H1 (cell line): ENCODE data around the gene MARCHF10. TPM values are rescaled to one million over a fixed set of nuclear protein-coding genes. Genes with fewer than 3 reads are reported as not detected.

Experiments
- CTCF ChIA-PET: fragments of 300-600 bp; sonication (Branson Sonifier 250); formaldehyde crosslinking; loops from one replicate; lab custom pipeline; 2021; ENCODE audit not compliant: partially characterized antibody; lab: Charles Lee
- POLR2A ChIA-PET: fragments of 300-600 bp; sonication (Branson Sonifier 250); formaldehyde crosslinking; loops from one replicate; lab custom pipeline; 2021; ENCODE audit warnings: inconsistent platforms; ENCODE audit not compliant: partially characterized antibody; lab: Charles Lee
- DNase-seq, 2 experiments: peaks; one replicate each; pipeline versions ENCODE4 v3.0.0 to v3.0.0-alpha.2; 2010 to 2022; ENCODE audit warnings: low spot score in 2 of 2, low read depth in 1 of 2, mixed read lengths in 1 of 2
- FAIRE-seq: peaks from 2 replicates; lab custom pipeline; 2011; peaks lifted over from hg19 to GRCh38; lab: Jason Lieb, UNC
- H2AFZ ChIP-seq: 2 replicates; pipeline ENCODE4 v1.8.1; 2012; ENCODE audit warnings: low read length, inconsistent platforms
- H2AK5ac ChIP-seq: 2 replicates; pipeline ENCODE4 v1.6.1; 2013; ENCODE audit warnings: low read depth, low read length
- H2BK120ac ChIP-seq: replicated peaks from 2 replicates; pipeline ENCODE3; 2013; ENCODE audit warnings: low read depth, low read length, inconsistent platforms
- H2BK12ac ChIP-seq: 2 replicates; pipeline ENCODE4 v1.6.1; 2013; ENCODE audit warnings: low read depth, low read length
- H2BK15ac ChIP-seq: 2 replicates; pipeline ENCODE4 v1.6.1; 2013; ENCODE audit warnings: low read length
- H2BK20ac ChIP-seq: 2 replicates; pipeline ENCODE4 v1.6.1; 2013; ENCODE audit warnings: low read length
- H2BK5ac ChIP-seq: 2 replicates; pipeline ENCODE4 v1.6.1; 2013; ENCODE audit warnings: low read depth, low read length
- H3K14ac ChIP-seq: 2 replicates; pipeline ENCODE4 v1.6.1; 2013; ENCODE audit warnings: inconsistent platforms; ENCODE audit not compliant: insufficient read length
- H3K18ac ChIP-seq: 2 replicates; pipeline ENCODE4 v1.6.1; 2013; ENCODE audit warnings: low read length; ENCODE audit errors: extremely low read depth
- H3K23ac ChIP-seq: 2 replicates; pipeline ENCODE4 v1.6.1; 2013; ENCODE audit warnings: inconsistent platforms; ENCODE audit not compliant: insufficient read length
- H3K23me2 ChIP-seq: 2 replicates; pipeline ENCODE4 v1.6.1; 2013; ENCODE audit warnings: low read depth, low read length
- H3K27ac ChIP-seq: 2 replicates; pipeline ENCODE4 v1.6.1; 2011; ENCODE audit warnings: low read depth, low read length, inconsistent platforms
- H3K27me3 ChIP-seq, 4 experiments: replicated peaks in 1 of 4; 1 replicate in 1 of 4; 2 replicates in 3 of 4; pipeline versions ENCODE4 v1.6.1 to v1.8.1; 2011 to 2013; ENCODE audit warnings: low read length in 3 of 4, mild to moderate bottlenecking in 3 of 4, inconsistent platforms in 2 of 4, mixed read lengths in 2 of 4, moderate library complexity in 1 of 4; ENCODE audit not compliant: control insufficient read depth in 3 of 4, insufficient read depth in 3 of 4; ENCODE audit errors: extremely low read depth in 1 of 4
- H3K36me3 ChIP-seq, 4 experiments: 2 replicates each; pipeline versions ENCODE4 v1.6.1 to v1.8.1; 2011 to 2013; ENCODE audit warnings: mild to moderate bottlenecking in 4 of 4, low read length in 3 of 4, moderate library complexity in 2 of 4, control low read depth in 1 of 4, inconsistent platforms in 1 of 4; ENCODE audit not compliant: insufficient read depth in 4 of 4, control insufficient read depth in 2 of 4
- H3K4ac ChIP-seq: replicated peaks from 2 replicates; pipeline ENCODE3; 2013; ENCODE audit warnings: low read length, low read depth, mixed read lengths, inconsistent platforms; ENCODE audit not compliant: insufficient read length
- H3K4me1 ChIP-seq, 4 experiments: replicated peaks in 1 of 4; 1 replicate in 1 of 4; 2 replicates in 3 of 4; pipeline versions ENCODE4 v1.6.1 to v1.8.1; 2011 to 2013; ENCODE audit warnings: low read length in 3 of 4, inconsistent platforms in 2 of 4, mixed read lengths in 1 of 4; ENCODE audit not compliant: insufficient read depth in 4 of 4, control insufficient read depth in 3 of 4
- H3K4me2 ChIP-seq, 2 experiments: 2 replicates each; pipeline versions ENCODE4 v1.6.1 to v1.8.1; 2011 to 2013; ENCODE audit warnings: low read depth in 2 of 2, low read length in 2 of 2, control low read depth in 1 of 2, inconsistent platforms in 1 of 2, mild to moderate bottlenecking in 1 of 2; ENCODE audit not compliant: insufficient read depth in 1 of 2
- H3K4me3 ChIP-seq, 4 experiments: fragments of 200-600, 300-600 bp in 1 of 4; sonication (generic), shearing (Covaris generic), sonication (Bioruptor Twin) in 1 of 4; 2 replicates each; pipeline versions ENCODE4 v1.5.1 to v1.8.1; 2011 to 2016; ENCODE audit warnings: low read length in 4 of 4, low read depth in 3 of 4, control low read depth in 2 of 4, inconsistent platforms in 2 of 4, mild to moderate bottlenecking in 2 of 4, mixed read lengths in 1 of 4, moderate library complexity in 1 of 4; ENCODE audit not compliant: insufficient read depth in 2 of 4; ENCODE audit errors: extremely low read depth in 1 of 4
- H3K56ac ChIP-seq: replicated peaks from 2 replicates; pipeline ENCODE3; 2013; ENCODE audit warnings: low read depth, mild to moderate bottlenecking, mixed read lengths, low read length, inconsistent platforms; ENCODE audit not compliant: insufficient read length
- H3K79me1 ChIP-seq: 2 replicates; pipeline ENCODE4 v1.6.1; 2013; ENCODE audit warnings: low read depth, low read length, control low read depth
- H3K79me2 ChIP-seq, 2 experiments: 2 replicates each; pipeline versions ENCODE4 v1.6.1 to v1.8.1; 2012 to 2013; ENCODE audit warnings: low read length in 2 of 2, mild to moderate bottlenecking in 2 of 2, inconsistent platforms in 1 of 2; ENCODE audit not compliant: insufficient read depth in 2 of 2, control insufficient read depth in 1 of 2
- H3K9ac ChIP-seq, 4 experiments: replicated peaks in 1 of 4; 1 replicate in 1 of 4; 2 replicates in 3 of 4; pipeline versions ENCODE4 v1.6.1 to v1.8.1; 2011 to 2013; ENCODE audit warnings: low read depth in 3 of 4, low read length in 3 of 4, control low read depth in 2 of 4, mild to moderate bottlenecking in 2 of 4, moderate library complexity in 2 of 4, inconsistent platforms in 1 of 4; ENCODE audit errors: extremely low read depth in 1 of 4
- H3K9me3 ChIP-seq, 2 experiments: 2 replicates each; pipeline versions ENCODE4 v1.6.1 to v1.8.1; 2012 to 2013; ENCODE audit warnings: mild to moderate bottlenecking in 2 of 2, moderate library complexity in 2 of 2, control low read depth in 1 of 2, inconsistent platforms in 1 of 2, low read depth in 1 of 2, low read length in 1 of 2, mixed read lengths in 1 of 2; ENCODE audit not compliant: insufficient read depth in 2 of 2
- H4K20me1 ChIP-seq, 2 experiments: replicated peaks in 1 of 2; 2 replicates each; pipeline versions ENCODE3 to v1.8.1; 2011 to 2013; ENCODE audit warnings: inconsistent platforms in 2 of 2, low read length in 2 of 2, mild to moderate bottlenecking in 1 of 2; ENCODE audit not compliant: insufficient read depth in 2 of 2, control insufficient read depth in 1 of 2
- H4K5ac ChIP-seq: 2 replicates; pipeline ENCODE4 v1.6.1; 2013; ENCODE audit warnings: low read length, low read depth, mixed read lengths, inconsistent platforms; ENCODE audit not compliant: insufficient read length
- H4K8ac ChIP-seq: 2 replicates; pipeline ENCODE4 v1.8.0; 2013; ENCODE audit warnings: mild to moderate bottlenecking, moderate library complexity, low read length, inconsistent platforms; ENCODE audit not compliant: insufficient read depth; ENCODE audit errors: extremely low read depth
- H4K91ac ChIP-seq: replicated peaks from 2 replicates; pipeline ENCODE3; 2013; ENCODE audit warnings: low read length, mixed read lengths, inconsistent platforms; ENCODE audit not compliant: insufficient read length
- ASH2L ChIP-seq: fragments of 200-600, 300-600 bp; sonication (generic); IDR thresholded peaks from one replicate; pipeline ENCODE4 v1.7.1; 2017; ENCODE audit warnings: low read length
- CHD1 ChIP-seq: IDR thresholded peaks from 2 replicates; pipeline ENCODE4 v1.6.1; 2012; ENCODE audit warnings: low read depth, low read length, improper control_type of control experiment
- CTBP2 ChIP-seq: IDR thresholded peaks from 2 replicates; pipeline ENCODE4 v1.7.0; 2011; ENCODE audit warnings: borderline replicate concordance, mild to moderate bottlenecking, moderate library complexity, mixed read lengths, low read length; ENCODE audit not compliant: insufficient read depth, insufficient read length
- EGR1 ChIP-seq: IDR thresholded peaks from 2 replicates; pipeline ENCODE4 v1.6.1; 2011; ENCODE audit warnings: low read depth, low read length, borderline replicate concordance
- GABPA ChIP-seq: IDR thresholded peaks from 2 replicates; pipeline ENCODE4 v1.6.1; 2011; ENCODE audit warnings: mild to moderate bottlenecking, low read length, moderate library complexity, borderline replicate concordance; ENCODE audit not compliant: insufficient read depth
- KDM4A ChIP-seq: IDR thresholded peaks from one replicate; pipeline ENCODE4 v1.7.1; 2012; ENCODE audit warnings: low read depth, mild to moderate bottlenecking, moderate library complexity, low read length, inconsistent platforms; ENCODE audit not compliant: severe bottlenecking
- KDM5A ChIP-seq: fragments of 200-600 bp; IDR thresholded peaks from 2 replicates; pipeline ENCODE4 v1.7.1; 2012; ENCODE audit warnings: mild to moderate bottlenecking, low read length, inconsistent platforms, mixed read lengths
- RXRA ChIP-seq: IDR thresholded peaks from 2 replicates; pipeline ENCODE4 v1.6.1; 2011; ENCODE audit warnings: low read depth, mild to moderate bottlenecking, low read length, moderate library complexity; ENCODE audit not compliant: insufficient read depth
- SIRT6 ChIP-seq: IDR thresholded peaks from one replicate; pipeline ENCODE4 v1.7.1; 2012; ENCODE audit warnings: low read length, inconsistent platforms
- SP1 ChIP-seq: IDR thresholded peaks from 2 replicates; pipeline ENCODE4 v1.6.1; 2011; ENCODE audit warnings: low read depth, low read length
- SP2 ChIP-seq: IDR thresholded peaks from 2 replicates; pipeline ENCODE4 v1.6.1; 2012; ENCODE audit warnings: mild to moderate bottlenecking, low read length, inconsistent platforms
- TEAD4 ChIP-seq: IDR thresholded peaks from 2 replicates; pipeline ENCODE4 v1.6.1; 2012; ENCODE audit warnings: low read depth, low read length, inconsistent platforms, mixed read lengths
- ZNF274 ChIP-seq: IDR thresholded peaks from 2 replicates; pipeline ENCODE4 v1.7.0; 2012; ENCODE audit warnings: low read length, borderline replicate concordance; ENCODE audit errors: extremely low read depth
- WGBS, 2 experiments: shearing (Covaris generic) in 1 of 2; methylation state at CpG; one replicate each; pipeline versions ENCODE4 v1.1.6 to v1.1.7; 2013 to 2015; ENCODE audit warnings: low lambda C conversion rate in 2 of 2, mixed read lengths in 2 of 2, inconsistent platforms in 1 of 2, low coverage in 1 of 2, missing lambda C conversion rate in 1 of 2; ENCODE audit not compliant: insufficient replicate concordance in 2 of 2, insufficient coverage in 1 of 2, insufficient read length in 1 of 2; ENCODE audit errors: extremely low coverage in 1 of 2, missing lambda C conversion rate in 1 of 2; 5-methylcytosine and 5-hydroxymethylcytosine counted together
- polyA plus RNA-seq, 7 experiments: library from polyadenylated mRNA; depleted of rRNA in 3 of 7; stranded (reverse) in 5 of 7; unstranded in 2 of 7; fragments of >200 nt in 5 of 7; fragments of 200-250 nt in 2 of 7; gene quantifications; 1 replicate in 5 of 7; 2 replicates in 1 of 7; 4 replicates in 1 of 7; pipeline versions ENCODE4 v1.2.1 to v1.2.3, GENCODE V29; 2011 to 2013; ENCODE audit warnings: missing spikeins in 2 of 7, mixed read lengths in 2 of 7
- total RNA-seq: library from RNA; stranded (reverse); fragmentation: NEBNext Ultra II Directional; extraction: Animal tissue kit (Norgen Biotek cat#: 25700); gene quantifications from 2 replicates; pipeline ENCODE4 v1.2.1, GENCODE V29; 2021
- TF ChIP-seq, protein P1 (sequence below): IDR thresholded peaks from 2 replicates; pipeline ENCODE4 v1.6.1; 2011; ENCODE audit warnings: low read depth, mild to moderate bottlenecking, low read length; ENCODE audit not compliant: insufficient read depth

MARCHF10 gene
- total and polyA plus RNA-seq, 2 of the 8 experiments (the other 6 are each of a cell fraction or from before 2014, with no cell fraction given), result 0.48 to 0.73 TPM

DNA sequence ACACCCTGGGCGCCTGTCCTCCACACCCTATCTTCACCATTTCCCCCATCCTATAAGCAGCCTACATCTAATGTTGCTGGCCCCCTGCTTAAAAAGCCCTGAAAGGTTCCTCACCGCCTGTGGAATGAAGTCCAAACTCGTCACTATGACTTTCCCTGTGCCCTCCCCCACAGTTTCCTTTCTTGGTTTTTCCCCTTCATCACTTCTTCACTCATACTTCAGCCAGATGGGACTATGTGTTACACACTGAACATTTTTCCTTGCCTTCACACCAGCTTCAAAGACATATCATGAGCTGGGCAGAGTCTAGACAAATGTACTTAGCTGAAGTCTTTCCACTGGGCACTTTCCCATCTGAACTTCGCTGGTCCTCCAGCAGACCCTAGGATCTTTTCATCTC is 1.5 kb upstream of the MARCHF10 start:
- Histone ChIP-seq H2AK5ac (no peak overlapping the region), H2BK120ac (no peak overlapping the region), H3K36me3 (no peaks in the 10 kb centered on the region; a peak in 1 of 8 replicates), H2BK5ac (no peak overlapping the region), H3K4me2 (no peak overlapping the region), H4K20me1 (no peaks in the 10 kb centered on the region), H3K27ac (no peak overlapping the region), H3K27me3 (no peaks in the 10 kb centered on the region), H3K4me1 (peaks cover 0 to 3% (median 2%) of the 10 kb centered on the region in 4 experiments; a peak in 1 of 7 replicates), H3K9ac (no peak overlapping the region), H2BK20ac (no peak overlapping the region), H3K23ac (no peak overlapping the region), H2BK12ac (no peak overlapping the region), H3K79me2 (no peaks in the 10 kb centered on the region), H2BK15ac (no peak overlapping the region), H3K4ac (no peak overlapping the region), H4K91ac (no peak overlapping the region), H3K4me3 (no peak overlapping the region), H3K14ac (no peak overlapping the region), H3K56ac (no peak overlapping the region), H4K8ac (no peak overlapping the region; the same call in 1 of the 2 replicates), H3K23me2 (no peaks in the 10 kb centered on the region), H3K9me3 (0 out of 4 replicates have a peak, but pooled peaks cover 0 to 7% of the 10 kb centered on the region in 2 experiments), H3K18ac (no peak overlapping the region), H3K79me1 (no peaks in the 10 kb centered on the region), H4K5ac (no peak overlapping the region), H2AFZ (no peak overlapping the region)
- ChIA-PET POLR2A (no interaction called here), CTCF (interaction anchor here (0.6 to 2.3 kb wide), 2 partner anchors 15 to 38 kb away, joined by 3 to 7 read pairs; no protein-coding TSS in a partner anchor)
- FAIRE-seq, result no peak
- 90% methylated on average over 4 of the region's 4 CpGs; no CpG with 5 or more reads in 1 of the 2 experiments for WGBS, 2 experiments
- DNase-seq, result no peak
- no peak for TF ChIP-seq RXRA
- TF ChIP-seq TEAD4, result no peak
- no peak for TF ChIP-seq SP1
- no peak for TF ChIP-seq GABPA
- TF ChIP-seq, protein P1, sequence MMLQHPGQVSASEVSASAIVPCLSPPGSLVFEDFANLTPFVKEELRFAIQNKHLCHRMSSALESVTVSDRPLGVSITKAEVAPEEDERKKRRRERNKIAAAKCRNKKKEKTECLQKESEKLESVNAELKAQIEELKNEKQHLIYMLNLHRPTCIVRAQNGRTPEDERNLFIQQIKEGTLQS, result no peak
- no peak for TF ChIP-seq CTBP2
- no peak for TF ChIP-seq SIRT6
- TF ChIP-seq KDM5A, result no peak
- TF ChIP-seq ZNF274, result no peak
- TF ChIP-seq KDM4A, result no peak
- TF ChIP-seq ASH2L, result no peak
- no peak for TF ChIP-seq EGR1
- TF ChIP-seq CHD1, result no peak
- TF ChIP-seq SP2, result no peak
